COLO829 (cell line): ENCODE results near the gene NPAS3.

ENCODE experiments used
- DNase-seq: peaks from one replicate; pipeline ENCODE4 v3.0.0; 2012; ENCODE audit warnings: low spot score

The NPAS3 gene

GRCh38 chr14:33717866-33718265 lies 779.2 kb downstream of the NPAS3 start:
- DNase-seq, result no peak

- DNase-seq, result no peak
Observed at GRCh38 chr14:33720284-33720787, 781.7 kb downstream of the NPAS3 start.

- DNase-seq, result no peak
Observed at GRCh38 chr14:33726685-33727084, 788.0 kb downstream of the NPAS3 start.

DNA sequence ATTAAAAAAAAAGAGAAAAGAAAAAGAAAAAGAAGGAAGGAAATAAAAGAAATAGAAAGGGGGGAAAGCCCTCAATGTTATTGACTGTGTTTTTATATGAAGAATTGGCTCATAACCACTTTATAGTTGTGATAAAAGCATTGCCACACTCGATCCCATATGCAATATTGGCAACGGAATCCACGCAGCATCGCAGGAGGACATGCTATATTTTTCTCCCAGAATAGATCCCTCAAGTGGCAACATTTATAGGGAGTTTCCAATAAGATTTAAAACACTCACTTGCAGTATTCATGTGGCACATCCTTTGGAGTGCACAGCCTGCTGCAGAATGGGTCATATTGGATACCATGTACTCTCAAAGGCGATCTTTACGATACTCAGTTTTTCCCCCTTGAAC lies 788.9 kb downstream of the NPAS3 start:
- no peak for DNase-seq

- no peak for DNase-seq
Observed at GRCh38 chr14:33728010-33728498, 789.4 kb downstream of the NPAS3 start.

- DNase-seq, result no peak
Observed at GRCh38 chr14:33730156-33730555, 791.5 kb downstream of the NPAS3 start.

GRCh38 chr14:33732175-33732574 lies 793.5 kb downstream of the NPAS3 start:
- no peak for DNase-seq

DNA sequence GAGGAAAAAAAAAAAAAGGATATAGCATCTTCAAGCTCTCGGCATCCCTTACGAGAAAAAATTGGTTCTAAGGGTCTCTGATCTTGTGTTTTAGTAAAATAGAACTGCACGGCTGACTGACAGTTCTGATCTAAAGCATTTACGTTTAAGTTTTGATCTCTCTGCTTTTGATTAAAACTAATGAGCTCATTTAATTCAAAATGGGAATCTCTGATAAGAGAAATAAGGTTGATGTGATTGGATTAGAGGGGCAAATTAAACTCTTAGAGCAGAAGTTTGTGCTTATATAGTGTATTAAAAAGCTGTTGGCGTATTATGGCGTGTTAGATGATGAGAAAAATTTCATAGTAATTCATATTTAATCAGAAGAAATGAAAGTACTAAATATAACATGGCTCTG lies 794.6 kb downstream of the NPAS3 start:
- no peak for DNase-seq

DNA sequence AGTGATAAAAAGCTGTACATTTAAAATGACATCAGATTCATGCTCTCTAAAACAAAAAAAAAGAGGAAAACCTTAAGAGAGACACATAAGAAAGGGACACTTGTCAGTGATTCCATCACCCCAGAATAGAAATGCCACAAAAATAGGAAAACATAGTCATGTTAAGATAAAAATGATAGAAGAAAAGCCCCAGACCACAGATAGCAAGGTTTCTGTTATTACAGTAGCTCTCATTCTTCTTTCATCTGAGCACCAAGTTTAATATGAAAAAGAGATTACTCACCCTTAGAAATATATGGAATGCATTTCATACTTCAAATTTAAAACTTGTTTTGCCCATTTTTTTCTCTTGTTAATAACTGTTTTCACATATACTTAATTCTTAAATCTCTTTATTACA lies 795.0 kb downstream of the NPAS3 start:
- DNase-seq, result no peak

GRCh38 chr14:33734387-33734786 lies 795.7 kb downstream of the NPAS3 start:
- DNase-seq, result no peak

- DNase-seq, result no peak
Observed at GRCh38 chr14:33736299-33736825, 797.7 kb downstream of the NPAS3 start.

DNA sequence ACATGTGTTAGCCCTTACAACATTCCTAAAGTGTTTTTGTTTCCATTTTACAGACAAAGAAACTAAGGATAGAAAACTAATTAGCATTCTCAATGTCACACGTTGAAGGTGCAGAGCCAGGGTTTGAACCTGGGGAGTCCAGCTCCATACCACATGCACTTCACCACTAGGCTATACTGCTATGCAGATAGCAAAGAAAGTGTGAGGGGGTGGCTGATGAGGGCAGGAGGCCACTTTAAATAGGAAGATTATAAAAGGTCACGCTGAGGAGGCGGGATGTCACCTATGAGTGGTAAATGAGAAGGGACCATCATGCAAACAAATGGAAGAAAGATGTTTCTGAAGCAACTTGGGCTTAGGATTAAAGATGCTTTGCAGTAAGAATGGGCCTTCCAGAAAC lies 798.3 kb downstream of the NPAS3 start:
- no peak for DNase-seq

- peak; percentile 22 for DNase-seq
Observed at GRCh38 chr14:33737446-33737845, 798.8 kb downstream of the NPAS3 start.

DNA sequence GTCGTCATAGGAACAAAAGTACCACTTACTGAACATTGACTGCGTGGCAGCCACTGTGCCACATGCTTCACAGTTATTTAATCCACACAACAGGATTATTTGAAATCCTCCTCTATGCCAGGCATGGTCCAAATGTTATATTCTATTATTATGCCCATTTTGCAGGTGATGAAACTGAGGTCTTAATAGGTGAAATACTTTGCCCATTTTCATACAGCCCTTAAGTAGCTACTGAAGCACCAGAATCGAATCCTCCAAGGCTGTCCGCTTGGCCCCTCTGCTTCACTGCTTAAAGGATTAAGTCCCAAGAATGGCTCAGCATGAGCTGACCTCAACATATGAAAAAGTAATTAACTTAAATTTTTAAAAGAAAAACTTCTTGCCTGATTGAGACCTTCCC lies 799.4 kb downstream of the NPAS3 start:
- no peak for DNase-seq

- DNase-seq, result no peak
Observed at GRCh38 chr14:33738491-33738890, 799.8 kb downstream of the NPAS3 start.

- DNase-seq, result no peak
Observed at GRCh38 chr14:33740531-33740930, 801.9 kb downstream of the NPAS3 start.

DNA sequence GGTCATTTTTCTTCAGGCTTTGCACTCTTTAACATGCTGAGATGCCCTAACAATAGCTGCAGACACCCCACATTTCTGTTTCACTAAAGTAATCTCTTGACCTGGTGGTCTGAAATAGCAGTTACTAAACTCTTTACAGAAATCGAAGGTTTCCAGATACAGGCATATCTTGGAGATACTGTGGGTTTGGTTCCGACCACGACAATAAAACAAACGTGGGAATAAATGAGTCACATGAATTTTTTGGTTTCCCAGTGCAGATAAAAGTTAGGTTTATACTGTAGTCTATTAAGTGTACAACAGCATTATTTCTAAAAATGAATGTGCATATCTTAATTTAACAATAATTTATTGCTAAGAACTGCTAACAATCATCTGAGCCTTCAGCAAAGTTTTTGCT lies 803.5 kb downstream of the NPAS3 start:
- DNase-seq, result no peak

DNA sequence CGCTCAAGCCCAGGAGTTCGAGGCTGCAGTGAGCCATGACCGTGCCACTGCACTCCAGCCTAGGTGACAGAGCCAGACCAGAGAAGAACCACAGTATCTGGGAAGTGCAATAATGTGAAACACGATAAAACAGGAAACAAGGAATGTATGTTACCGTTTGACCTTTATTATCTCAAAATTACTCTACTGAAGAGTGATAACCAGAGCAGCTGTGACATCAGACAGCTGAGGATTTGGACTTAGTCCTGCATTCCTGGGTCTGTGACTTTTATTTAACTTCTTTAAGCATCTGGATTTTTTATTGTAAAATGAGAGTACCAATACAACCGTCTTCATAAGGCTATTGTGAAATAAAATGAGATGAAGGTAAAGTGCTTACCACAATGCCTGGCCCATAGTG lies 806.5 kb downstream of the NPAS3 start:
- DNase-seq, result no peak

DNA sequence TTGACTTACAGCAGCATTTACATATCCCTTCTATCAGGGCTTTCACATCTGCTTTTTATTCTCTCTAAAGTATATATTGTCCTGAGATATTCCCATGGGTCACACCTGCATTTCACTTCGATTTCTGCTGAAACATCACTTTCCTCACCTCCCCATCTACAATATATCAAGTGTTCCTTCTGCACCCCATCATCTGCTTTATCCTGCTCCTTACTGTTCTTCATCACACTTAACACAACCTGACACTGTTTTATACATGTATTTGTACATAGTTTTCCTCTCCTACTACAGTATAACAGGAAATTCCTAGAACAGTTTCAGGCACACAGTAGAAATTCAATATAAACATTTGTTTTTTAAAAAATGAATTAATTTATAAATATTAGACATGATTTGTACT lies 809.1 kb downstream of the NPAS3 start:
- no peak for DNase-seq

GRCh38 chr14:33754261-33754660 lies 815.6 kb downstream of the NPAS3 start:
- no peak for DNase-seq

GRCh38 chr14:33755358-33755757 lies 816.7 kb downstream of the NPAS3 start:
- DNase-seq, result peak; percentile 15

DNA sequence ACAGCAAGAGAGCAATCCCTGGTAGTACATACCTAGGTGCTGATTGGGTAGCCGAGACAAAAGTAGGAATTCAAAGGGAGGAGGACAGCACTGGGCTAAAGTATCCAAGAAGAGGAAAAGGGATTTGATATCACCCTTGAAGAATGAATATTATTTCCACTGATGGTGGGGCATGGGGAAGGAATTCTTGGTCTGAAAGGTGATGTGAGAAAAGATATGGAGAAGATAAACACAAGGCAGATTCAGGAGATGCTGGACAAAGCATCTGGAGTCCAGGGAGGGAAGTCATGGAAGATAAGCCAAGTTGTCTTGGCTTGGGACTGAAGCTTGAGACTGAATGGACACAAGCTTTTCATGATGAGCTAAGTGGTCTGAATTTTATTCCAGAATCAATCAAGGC lies 818.2 kb downstream of the NPAS3 start:
- no peak for DNase-seq

DNA sequence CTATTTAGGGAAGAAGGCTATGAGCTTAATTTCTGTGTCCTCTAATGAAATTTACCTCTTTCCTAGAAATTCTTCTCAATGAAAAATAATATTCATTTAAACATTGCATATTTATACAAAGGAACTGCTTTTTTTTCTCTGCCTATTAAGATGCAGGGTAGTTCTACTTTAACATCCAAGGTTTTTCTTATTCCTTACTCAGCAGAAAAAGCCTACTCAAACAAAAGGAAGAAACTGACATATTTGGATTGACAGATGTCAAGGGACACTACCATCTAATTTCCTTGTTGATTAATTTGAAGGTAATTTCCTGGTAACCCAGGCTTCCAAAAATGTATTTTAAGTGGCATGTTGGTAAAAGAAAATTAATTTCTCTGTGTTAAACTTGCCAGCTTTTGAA lies 819.9 kb downstream of the NPAS3 start:
- no peak for DNase-seq

DNA sequence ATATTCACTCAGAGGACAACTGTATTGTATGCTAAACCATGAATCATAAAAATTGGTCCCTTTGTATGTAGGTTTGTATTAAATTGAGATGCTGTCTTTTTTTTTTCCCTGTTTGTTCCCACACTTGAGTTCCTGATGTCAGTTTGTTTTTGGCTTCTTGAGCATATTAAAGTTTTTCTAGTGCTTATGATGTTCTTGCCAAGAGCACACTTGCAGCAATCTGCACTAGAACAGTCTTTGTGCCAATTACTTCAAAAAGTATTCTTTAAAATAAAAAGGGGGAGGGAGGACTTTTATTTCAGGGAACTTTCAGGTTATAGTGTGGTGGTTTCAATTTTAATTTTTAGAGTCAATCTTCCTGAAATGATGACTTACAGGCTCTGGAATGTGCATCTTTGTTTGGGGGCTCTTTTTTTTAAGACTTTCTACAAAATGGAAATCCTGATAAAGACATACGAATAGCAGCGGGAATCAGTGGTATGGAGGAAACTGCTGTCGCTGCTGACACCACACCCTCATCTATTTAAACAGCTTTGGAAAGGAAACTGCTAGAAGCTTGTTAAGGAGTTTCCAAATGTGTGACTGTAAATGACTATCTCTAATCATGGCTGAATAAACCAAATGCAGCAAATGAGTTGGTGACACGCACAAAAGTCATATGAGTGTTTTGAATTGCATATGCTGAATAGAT lies 823.6 kb downstream of the NPAS3 start:
- no peak for DNase-seq
